ENCODE measurements around the gene POU4F1. TPM values are rescaled to one million over a fixed set of nuclear protein-coding genes. Genes with fewer than 3 reads are reported as not detected.

The POU4F1 gene
- total and polyA plus RNA-seq, 2 experiments from 2014 or later = not detected

DNA sequence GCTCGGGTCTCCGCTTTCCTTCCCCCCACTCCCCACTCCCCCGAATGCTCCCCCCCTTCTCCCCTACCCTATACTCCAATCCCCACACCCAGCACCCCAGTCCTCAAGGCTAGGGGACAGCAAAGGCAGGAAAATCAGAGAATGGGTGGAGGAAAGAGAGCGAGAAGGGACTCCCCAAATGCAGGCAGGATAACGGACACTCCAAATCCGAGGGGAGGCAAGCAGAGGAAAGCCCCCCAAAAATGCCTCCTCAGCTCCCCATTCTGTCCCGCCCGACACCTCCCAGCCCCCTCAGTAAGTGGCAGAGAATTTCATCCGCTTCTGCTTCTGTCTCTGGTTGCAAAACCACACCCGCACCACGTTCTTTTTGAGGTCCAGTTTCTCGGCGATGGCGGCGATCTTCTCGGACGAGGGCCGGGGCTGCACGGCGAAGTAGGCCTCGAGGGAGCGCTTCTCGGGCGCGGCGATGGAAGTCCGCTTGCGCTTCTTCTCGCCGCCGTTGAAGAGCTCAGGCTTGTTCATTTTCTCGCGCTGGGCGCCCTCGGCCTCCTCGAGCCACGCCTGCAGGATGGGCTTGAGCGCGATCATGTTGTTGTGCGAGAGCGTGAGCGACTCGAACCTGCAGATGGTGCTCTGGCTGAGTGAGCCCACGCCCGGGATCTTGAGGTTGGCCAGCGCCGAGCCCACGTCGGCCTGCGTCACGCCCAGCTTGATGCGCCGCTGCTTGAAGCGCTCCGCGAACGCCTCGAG, 2.1 kb downstream of the POU4F1 start:
- Histone ChIP-seq H3K4me3 (no peak overlapping the region), H3K4me2 (ENCODE audit: unreplicated experiment) (no peak overlapping the region), H3F3A (ENCODE audit: insufficient read depth) (0 out of 2 replicates have a peak, but pooled peaks cover 9% of the 10 kb centered on the region), H2AFZ (no peak overlapping the region; the same call in 1 of the 2 replicates), H3K36me3 (ENCODE audit: low read depth) (no peaks in the 10 kb centered on the region), H3K9ac (no peak overlapping the region), H3K9me2 (ENCODE audit: insufficient read depth) (no peaks in the 10 kb centered on the region), H3K9me3 (ENCODE audit: low read depth) (no peaks in the 10 kb centered on the region), H3K27ac (no peak overlapping the region), H3K4me1 (ENCODE audit: insufficient read depth) (no peaks in the 10 kb centered on the region), H3K79me2 (ENCODE audit: insufficient read depth) (no peaks in the 10 kb centered on the region), H4K20me1 (ENCODE audit: insufficient read depth) (no peaks in the 10 kb centered on the region), H3K27me3 (replicated peaks; ENCODE audit: insufficient read depth) (peaks cover 91% of the 10 kb centered on the region)
- peak; percentile 38 for DNase-seq
- peak; percentile 96 for TF ChIP-seq EZH2 (IDR thresholded peaks at IDR 0.05; ENCODE audit: insufficient read depth, poor library complexity, severe bottlenecking)
- 0 out of 2 replicates have a peak, but pooled peaks have one; percentile 63 for TF ChIP-seq EZH2phosphoT487 (IDR thresholded peaks at IDR 0.05; ENCODE audit: insufficient read depth, low read depth)
- in situ Hi-C loops (cut with MboI) = no loop called here
- WGBS, 2 experiments (ENCODE audit: low coverage in 1 of 2, low lambda C conversion rate in 2 of 2, missing lambda C conversion rate in 2 of 2) = 2 to 3% methylated on average over 40 to 50 of the region's 58 CpGs

GRCh38 chr13:78600280-78600883, 3.0 kb downstream of the POU4F1 start:
- peaks cover 88% of the 10 kb centered on the region for H3K27me3 ChIP-seq (replicated peaks; ENCODE audit: insufficient read depth)
- TF ChIP-seq EZH2phosphoT487 (IDR thresholded peaks at IDR 0.05; ENCODE audit: insufficient read depth, low read depth) = 0 out of 2 replicates have a peak, but pooled peaks have one; percentile 15
- no peak for TF ChIP-seq EZH2 (IDR thresholded peaks at IDR 0.05; ENCODE audit: insufficient read depth, poor library complexity, severe bottlenecking)

DNA sequence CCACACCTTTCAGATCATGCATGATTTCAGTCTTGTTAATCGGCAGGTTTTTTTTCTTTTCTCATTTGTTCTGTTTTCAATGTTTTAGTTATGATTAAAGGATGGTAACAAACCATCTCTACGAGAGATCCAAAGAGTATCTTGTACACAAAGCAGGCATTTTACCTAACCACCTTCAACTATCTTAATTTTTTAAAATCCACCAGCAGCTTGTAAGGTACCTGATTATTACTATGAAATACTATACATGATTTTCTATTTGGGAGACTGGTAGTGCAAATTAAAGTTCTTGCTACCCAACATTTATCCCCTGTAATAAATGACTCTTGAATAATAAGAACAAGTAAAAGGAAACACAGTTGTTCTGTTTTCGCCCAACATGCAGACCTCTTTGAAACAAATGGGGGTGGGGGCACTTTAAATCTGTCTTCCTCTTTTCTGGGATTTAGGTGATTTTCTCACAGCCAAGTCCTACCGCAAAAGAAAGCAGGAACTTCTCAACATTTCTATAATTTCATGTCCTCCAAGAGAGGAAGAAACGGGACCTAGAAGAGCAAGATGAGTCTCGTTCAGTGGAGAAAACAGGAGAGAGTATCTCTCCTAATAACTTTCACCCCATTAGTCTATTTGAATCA, 3.6 kb downstream of the POU4F1 start:
- no peak overlapping the region for H3K4me2 ChIP-seq (ENCODE audit: unreplicated experiment)
- H3K4me3 ChIP-seq = no peak overlapping the region
- in situ Hi-C loops (cut with MboI) = no loop called here
- H3K79me2 ChIP-seq (ENCODE audit: insufficient read depth) = no peaks in the 10 kb centered on the region
- no peak overlapping the region for H3K9ac ChIP-seq
- H3K36me3 ChIP-seq (ENCODE audit: low read depth) = no peaks in the 10 kb centered on the region
- no peak overlapping the region for H2AFZ ChIP-seq
- TF ChIP-seq EZH2phosphoT487 (IDR thresholded peaks at IDR 0.05; ENCODE audit: insufficient read depth, low read depth) (peak; percentile 47; the same call in 1 of the 2 replicates), EZH2 (IDR thresholded peaks at IDR 0.05; ENCODE audit: insufficient read depth, poor library complexity, severe bottlenecking) (no peak)
- H4K20me1 ChIP-seq (ENCODE audit: insufficient read depth) = no peaks in the 10 kb centered on the region
- no peak for DNase-seq
- H3K27ac ChIP-seq = no peak overlapping the region
- H3F3A ChIP-seq (ENCODE audit: insufficient read depth) = 0 out of 2 replicates have a peak, but pooled peaks cover 6% of the 10 kb centered on the region
- H3K9me2 ChIP-seq (ENCODE audit: insufficient read depth) = no peaks in the 10 kb centered on the region
- no peaks in the 10 kb centered on the region for H3K4me1 ChIP-seq (ENCODE audit: insufficient read depth)
- WGBS, 2 experiments (ENCODE audit: low coverage in 1 of 2, low lambda C conversion rate in 2 of 2, missing lambda C conversion rate in 2 of 2) = 5 to 11% methylated on average over 6 of the region's 6 CpGs
- no peaks in the 10 kb centered on the region for H3K9me3 ChIP-seq (ENCODE audit: low read depth)
- H3K27me3 ChIP-seq (replicated peaks; ENCODE audit: insufficient read depth) = peaks cover 89% of the 10 kb centered on the region

More at GRCh38 chr13:78600280-78600883, 3.0 kb downstream of the POU4F1 start:
- Histone ChIP-seq H3K9ac (no peak overlapping the region), H3F3A (ENCODE audit: insufficient read depth) (0 out of 2 replicates have a peak, but pooled peaks cover 9% of the 10 kb centered on the region), H3K79me2 (ENCODE audit: insufficient read depth) (no peaks in the 10 kb centered on the region), H3K4me2 (ENCODE audit: unreplicated experiment) (no peak overlapping the region), H3K27ac (no peak overlapping the region), H3K9me3 (ENCODE audit: low read depth) (no peaks in the 10 kb centered on the region), H3K4me3 (no peak overlapping the region), H3K9me2 (ENCODE audit: insufficient read depth) (no peaks in the 10 kb centered on the region), H2AFZ (no peak overlapping the region), H4K20me1 (ENCODE audit: insufficient read depth) (no peaks in the 10 kb centered on the region), H3K36me3 (ENCODE audit: low read depth) (no peaks in the 10 kb centered on the region), H3K4me1 (ENCODE audit: insufficient read depth) (no peaks in the 10 kb centered on the region)
- WGBS, 2 experiments (ENCODE audit: low coverage in 1 of 2, low lambda C conversion rate in 2 of 2, missing lambda C conversion rate in 2 of 2) = 24 to 25% methylated on average over 13 of the region's 13 CpGs
- in situ Hi-C loops (cut with MboI) = no loop called here
- no peak for DNase-seq

GRCh38 chr13:78598966-78599644, 4.2 kb downstream of the POU4F1 start:
- no peak overlapping the region for H3K27ac ChIP-seq
- peaks cover 89% of the 10 kb centered on the region for H3K27me3 ChIP-seq (replicated peaks; ENCODE audit: insufficient read depth)

More at GRCh38 chr13:78598966-78599644, 4.2 kb downstream of the POU4F1 start:
- DNase-seq = no peak
- Histone ChIP-seq H3F3A (ENCODE audit: insufficient read depth) (no peaks in the 10 kb centered on the region), H3K4me3 (no peak overlapping the region), H3K4me2 (ENCODE audit: unreplicated experiment) (no peak overlapping the region), H3K36me3 (ENCODE audit: low read depth) (no peaks in the 10 kb centered on the region), H3K9me3 (ENCODE audit: low read depth) (no peaks in the 10 kb centered on the region), H3K79me2 (ENCODE audit: insufficient read depth) (no peaks in the 10 kb centered on the region), H3K4me1 (ENCODE audit: insufficient read depth) (no peaks in the 10 kb centered on the region), H3K9ac (no peak overlapping the region), H4K20me1 (ENCODE audit: insufficient read depth) (no peaks in the 10 kb centered on the region), H3K9me2 (ENCODE audit: insufficient read depth) (no peaks in the 10 kb centered on the region), H2AFZ (no peak overlapping the region)
- in situ Hi-C loops (cut with MboI) = no loop called here
- TF ChIP-seq EZH2 (IDR thresholded peaks at IDR 0.05; ENCODE audit: insufficient read depth, poor library complexity, severe bottlenecking) (no peak), EZH2phosphoT487 (IDR thresholded peaks at IDR 0.05; ENCODE audit: insufficient read depth, low read depth) (no peak)
- 14 to 15% methylated on average over 5 of the region's 5 CpGs for WGBS, 2 experiments (ENCODE audit: low coverage in 1 of 2, low lambda C conversion rate in 2 of 2, missing lambda C conversion rate in 2 of 2)

All from GM23248 (cell line).